ENCODE measurements around the gene STPG4. TPM values are rescaled to one million over a fixed set of nuclear protein-coding genes. Genes with fewer than 3 reads are reported as not detected.

The STPG4 gene
- total and polyA plus RNA-seq, 2 of the 8 experiments (the other 6 are each of a cell fraction or from before 2014, with no cell fraction given), result 0.28 TPM; not detected in 1

DNA sequence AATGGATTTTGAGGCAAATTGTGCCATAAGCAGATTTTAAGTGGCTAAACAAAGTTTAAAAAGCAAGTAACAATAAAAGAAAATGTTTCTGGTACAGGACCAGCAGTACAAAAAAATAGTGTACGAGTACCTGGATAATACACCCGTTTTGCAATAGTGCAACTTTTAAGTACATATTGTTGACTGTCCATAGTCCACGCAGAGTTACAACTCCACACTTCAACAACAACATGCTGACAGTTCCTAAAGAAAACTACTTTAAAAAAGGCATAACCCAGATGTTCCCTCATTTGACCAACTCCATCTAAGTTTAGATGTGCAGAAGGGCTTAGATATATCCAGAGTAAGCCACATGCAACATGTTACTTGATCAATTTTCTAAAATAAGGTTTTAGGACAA lies 5.1 kb upstream of the STPG4 start (continued):
- TF ChIP-seq, protein P1, sequence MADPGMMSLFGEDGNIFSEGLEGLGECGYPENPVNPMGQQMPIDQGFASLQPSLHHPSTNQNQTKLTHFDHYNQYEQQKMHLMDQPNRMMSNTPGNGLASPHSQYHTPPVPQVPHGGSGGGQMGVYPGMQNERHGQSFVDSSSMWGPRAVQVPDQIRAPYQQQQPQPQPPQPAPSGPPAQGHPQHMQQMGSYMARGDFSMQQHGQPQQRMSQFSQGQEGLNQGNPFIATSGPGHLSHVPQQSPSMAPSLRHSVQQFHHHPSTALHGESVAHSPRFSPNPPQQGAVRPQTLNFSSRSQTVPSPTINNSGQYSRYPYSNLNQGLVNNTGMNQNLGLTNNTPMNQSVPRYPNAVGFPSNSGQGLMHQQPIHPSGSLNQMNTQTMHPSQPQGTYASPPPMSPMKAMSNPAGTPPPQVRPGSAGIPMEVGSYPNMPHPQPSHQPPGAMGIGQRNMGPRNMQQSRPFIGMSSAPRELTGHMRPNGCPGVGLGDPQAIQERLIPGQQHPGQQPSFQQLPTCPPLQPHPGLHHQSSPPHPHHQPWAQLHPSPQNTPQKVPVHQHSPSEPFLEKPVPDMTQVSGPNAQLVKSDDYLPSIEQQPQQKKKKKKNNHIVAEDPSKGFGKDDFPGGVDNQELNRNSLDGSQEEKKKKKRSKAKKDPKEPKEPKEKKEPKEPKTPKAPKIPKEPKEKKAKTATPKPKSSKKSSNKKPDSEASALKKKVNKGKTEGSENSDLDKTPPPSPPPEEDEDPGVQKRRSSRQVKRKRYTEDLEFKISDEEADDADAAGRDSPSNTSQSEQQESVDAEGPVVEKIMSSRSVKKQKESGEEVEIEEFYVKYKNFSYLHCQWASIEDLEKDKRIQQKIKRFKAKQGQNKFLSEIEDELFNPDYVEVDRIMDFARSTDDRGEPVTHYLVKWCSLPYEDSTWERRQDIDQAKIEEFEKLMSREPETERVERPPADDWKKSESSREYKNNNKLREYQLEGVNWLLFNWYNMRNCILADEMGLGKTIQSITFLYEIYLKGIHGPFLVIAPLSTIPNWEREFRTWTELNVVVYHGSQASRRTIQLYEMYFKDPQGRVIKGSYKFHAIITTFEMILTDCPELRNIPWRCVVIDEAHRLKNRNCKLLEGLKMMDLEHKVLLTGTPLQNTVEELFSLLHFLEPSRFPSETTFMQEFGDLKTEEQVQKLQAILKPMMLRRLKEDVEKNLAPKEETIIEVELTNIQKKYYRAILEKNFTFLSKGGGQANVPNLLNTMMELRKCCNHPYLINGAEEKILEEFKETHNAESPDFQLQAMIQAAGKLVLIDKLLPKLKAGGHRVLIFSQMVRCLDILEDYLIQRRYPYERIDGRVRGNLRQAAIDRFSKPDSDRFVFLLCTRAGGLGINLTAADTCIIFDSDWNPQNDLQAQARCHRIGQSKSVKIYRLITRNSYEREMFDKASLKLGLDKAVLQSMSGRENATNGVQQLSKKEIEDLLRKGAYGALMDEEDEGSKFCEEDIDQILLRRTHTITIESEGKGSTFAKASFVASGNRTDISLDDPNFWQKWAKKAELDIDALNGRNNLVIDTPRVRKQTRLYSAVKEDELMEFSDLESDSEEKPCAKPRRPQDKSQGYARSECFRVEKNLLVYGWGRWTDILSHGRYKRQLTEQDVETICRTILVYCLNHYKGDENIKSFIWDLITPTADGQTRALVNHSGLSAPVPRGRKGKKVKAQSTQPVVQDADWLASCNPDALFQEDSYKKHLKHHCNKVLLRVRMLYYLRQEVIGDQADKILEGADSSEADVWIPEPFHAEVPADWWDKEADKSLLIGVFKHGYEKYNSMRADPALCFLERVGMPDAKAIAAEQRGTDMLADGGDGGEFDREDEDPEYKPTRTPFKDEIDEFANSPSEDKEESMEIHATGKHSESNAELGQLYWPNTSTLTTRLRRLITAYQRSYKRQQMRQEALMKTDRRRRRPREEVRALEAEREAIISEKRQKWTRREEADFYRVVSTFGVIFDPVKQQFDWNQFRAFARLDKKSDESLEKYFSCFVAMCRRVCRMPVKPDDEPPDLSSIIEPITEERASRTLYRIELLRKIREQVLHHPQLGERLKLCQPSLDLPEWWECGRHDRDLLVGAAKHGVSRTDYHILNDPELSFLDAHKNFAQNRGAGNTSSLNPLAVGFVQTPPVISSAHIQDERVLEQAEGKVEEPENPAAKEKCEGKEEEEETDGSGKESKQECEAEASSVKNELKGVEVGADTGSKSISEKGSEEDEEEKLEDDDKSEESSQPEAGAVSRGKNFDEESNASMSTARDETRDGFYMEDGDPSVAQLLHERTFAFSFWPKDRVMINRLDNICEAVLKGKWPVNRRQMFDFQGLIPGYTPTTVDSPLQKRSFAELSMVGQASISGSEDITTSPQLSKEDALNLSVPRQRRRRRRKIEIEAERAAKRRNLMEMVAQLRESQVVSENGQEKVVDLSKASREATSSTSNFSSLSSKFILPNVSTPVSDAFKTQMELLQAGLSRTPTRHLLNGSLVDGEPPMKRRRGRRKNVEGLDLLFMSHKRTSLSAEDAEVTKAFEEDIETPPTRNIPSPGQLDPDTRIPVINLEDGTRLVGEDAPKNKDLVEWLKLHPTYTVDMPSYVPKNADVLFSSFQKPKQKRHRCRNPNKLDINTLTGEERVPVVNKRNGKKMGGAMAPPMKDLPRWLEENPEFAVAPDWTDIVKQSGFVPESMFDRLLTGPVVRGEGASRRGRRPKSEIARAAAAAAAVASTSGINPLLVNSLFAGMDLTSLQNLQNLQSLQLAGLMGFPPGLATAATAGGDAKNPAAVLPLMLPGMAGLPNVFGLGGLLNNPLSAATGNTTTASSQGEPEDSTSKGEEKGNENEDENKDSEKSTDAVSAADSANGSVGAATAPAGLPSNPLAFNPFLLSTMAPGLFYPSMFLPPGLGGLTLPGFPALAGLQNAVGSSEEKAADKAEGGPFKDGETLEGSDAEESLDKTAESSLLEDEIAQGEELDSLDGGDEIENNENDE (IDR thresholded peaks at IDR 0.05; ENCODE audit: insufficient replicate concordance, low read length), result no peak
- TF ChIP-seq SP1 (IDR thresholded peaks at IDR 0.05; ENCODE audit: low read depth, low read length) (peak; percentile 44; the same call in 1 of the 2 replicates), TCF12 (IDR thresholded peaks at IDR 0.05; ENCODE audit: low read depth, low read length) (no peak), HDAC2 (IDR thresholded peaks at IDR 0.05; ENCODE audit: borderline replicate concordance in 1 of 2, low read depth in 2 of 2, low read length in 2 of 2) (no peak)

All from H1 (cell line).